ENCODE results near the gene TMBIM6.
"Not testable (repeated sequence)": the region's sequence is repeated elsewhere in the genome, so short reads cannot be mapped to it uniquely, and the experiment has no call there.

The TMBIM6 gene

GRCh38 chr12:49730568-49731101, 10.7 kb upstream of the TMBIM6 start:
- DNase-seq, result no peak

GRCh38 chr12:49733219-49734017, 7.9 kb upstream of the TMBIM6 start:
- no peak for DNase-seq

- not testable (repeated sequence) for DNase-seq
These were observed 6.5 kb upstream of the TMBIM6 start for GRCh38 chr12:49734900-49735299.

GRCh38 chr12:49738721-49739120, 2.6 kb upstream of the TMBIM6 start:
- not testable (repeated sequence) for DNase-seq

GRCh38 chr12:49740277-49740676, 1.1 kb upstream of the TMBIM6 start:
- DNase-seq, result not testable (repeated sequence)

- DNase-seq, result peak; percentile 53
These were observed 694 bp downstream of the TMBIM6 start for GRCh38 chr12:49741882-49742620.

- DNase-seq, result no peak
These were observed 3.1 kb downstream of the TMBIM6 start for GRCh38 chr12:49744363-49744885.

- DNase-seq, result no peak
These were observed 6.9 kb downstream of the TMBIM6 start for GRCh38 chr12:49748306-49748705.

- DNase-seq, result no peak
These were observed 7.4 kb downstream of the TMBIM6 start for GRCh38 chr12:49748800-49749199.

- peak; percentile 88 for DNase-seq
These were observed 9.0 kb downstream of the TMBIM6 start for GRCh38 chr12:49750027-49750995.

- no peak for DNase-seq
These were observed 9.6 kb downstream of the TMBIM6 start for GRCh38 chr12:49750996-49751393.

- no peak for DNase-seq
These were observed 20.5 kb downstream of the TMBIM6 start for GRCh38 chr12:49761677-49762467.

- no peak for DNase-seq
These were observed 21.1 kb downstream of the TMBIM6 start for GRCh38 chr12:49762468-49762847.

- no peak for DNase-seq
These were observed 21.7 kb downstream of the TMBIM6 start for GRCh38 chr12:49763006-49763591.

GRCh38 chr12:49764126-49764525, 22.8 kb downstream of the TMBIM6 start:
- DNase-seq, result no peak

GRCh38 chr12:49766115-49766455, 24.7 kb downstream of the TMBIM6 start:
- no peak for DNase-seq

GRCh38 chr12:49767333-49767732, 26.0 kb downstream of the TMBIM6 start:
- DNase-seq, result no peak

- DNase-seq, result not testable (repeated sequence)
These were observed 31.7 kb downstream of the TMBIM6 start for GRCh38 chr12:49773102-49773501.

- peak; percentile 30 for DNase-seq
These were observed 35.1 kb downstream of the TMBIM6 start for GRCh38 chr12:49776413-49776812.

GRCh38 chr12:49776858-49777257, 35.5 kb downstream of the TMBIM6 start:
- no peak for DNase-seq

GRCh38 chr12:49777341-49777740, 36.0 kb downstream of the TMBIM6 start:
- no peak for DNase-seq

Data from SIG-M5 (cell line).